Measurements from ENCODE around the gene SFSWAP.
"Not testable (repeated sequence)": the region's sequence is repeated elsewhere in the genome, so short reads cannot be mapped to it uniquely, and the experiment has no call there.

- not testable (repeated sequence) for TF ChIP-seq POLR2A (IDR thresholded peaks at IDR 0.05); CTCF (IDR thresholded peaks at IDR 0.05); POLR2AphosphoS5 (IDR thresholded peaks at IDR 0.05; ENCODE audit: insufficient read depth in 1 of 2, low read depth in 1 of 2)
These were observed 48.5 kb upstream of the SFSWAP start for GRCh38 chr12:131662346-131662745.
